ENCODE measurements around the gene LONP2. TPM values are rescaled to one million over a fixed set of nuclear protein-coding genes. Genes with fewer than 3 reads are reported as not detected.

The LONP2 gene
- total and polyA plus RNA-seq, 2 of the 13 experiments (the other 11 are each of a cell fraction or from before 2014, with no cell fraction given): 39.2 to 63.3 TPM

- no peaks in the 10 kb centered on the region; a peak in 1 of 5 replicates for H3K27me3 ChIP-seq (ENCODE audit: control insufficient read depth in 1 of 2, insufficient read depth in 2 of 2, low read length in 2 of 2)
- intact Hi-C loops (cut with micrococcal nuclease; ENCODE audit: unreplicated experiment) (loop anchor here (5.0 kb wide), 1 partner anchor 253 kb away; no protein-coding TSS in a partner anchor), in situ Hi-C loops (cut with HindIII; ENCODE audit: extremely low pct_ligation_motif_present, low pct_unique_long_range_greater_than_20kb) (no loop called here)
- no peaks in the 10 kb centered on the region for H3K36me3 ChIP-seq (replicated peaks in 1 of 2; ENCODE audit: control insufficient read depth in 1 of 2, insufficient read depth in 2 of 2, low read length in 2 of 2)
- no peak for TF ChIP-seq ZNF691 (CRISPR knock-in tag; IDR thresholded peaks at IDR 0.05; ENCODE audit: borderline replicate concordance, low read depth)
- peak; percentile 39; the same call in 1 of the 2 replicates for TF ChIP-seq CEBPB (IDR thresholded peaks at IDR 0.05; ENCODE audit: borderline replicate concordance, low read depth, low read length)
- TF ChIP-seq CEBPG (CRISPR knock-in tag; IDR thresholded peaks at IDR 0.05): 0 out of 2 replicates have a peak, but pooled peaks have one; percentile 5
- TF ChIP-seq THAP11 (CRISPR knock-in tag; IDR thresholded peaks at IDR 0.05): no peak
- no peak for TF ChIP-seq MXD4 (CRISPR knock-in tag; IDR thresholded peaks at IDR 0.05)
- ChIA-PET CTCF (ENCODE audit: low intra/inter-chr PET ratio, low total read pairs) (no interaction called here), POLR2A (interaction anchor here (1.4 to 3.4 kb wide), 2 partner anchors 11 to 15 kb away, joined by 4 to 20 read pairs; partner anchors contain the start of gene SIAH1)
- H3K4me3 ChIP-seq (replicated peaks in 1 of 3; ENCODE audit: insufficient read depth in 1 of 3, low read depth in 2 of 3, low read length in 3 of 3): no peak overlapping the region
- no TSS peak for BruUV-seq (replicated peaks)
- H3K4me2 ChIP-seq (ENCODE audit: low read depth, low read length): no peak overlapping the region
- no peak overlapping the region for H3K27ac ChIP-seq (ENCODE audit: extremely low read length, insufficient read depth, low read length)
- H3K9ac ChIP-seq (ENCODE audit: insufficient read depth, low read depth, low read length): no peak overlapping the region
- WGBS (ENCODE audit: low lambda C conversion rate): 88% methylated on average over 1 of the region's 1 CpG
- peaks cover 43% of the 10 kb centered on the region for H4K20me1 ChIP-seq (ENCODE audit: insufficient read depth, low read length)
- H3K4me1 ChIP-seq (ENCODE audit: insufficient read depth, low read length): peaks cover 52% of the 10 kb centered on the region
- FAIRE-seq: no peak
- no peaks in the 10 kb centered on the region for H3K9me3 ChIP-seq (ENCODE audit: low read length)
- no peak overlapping the region for H2AFZ ChIP-seq (ENCODE audit: low read length)
- no peak for DNase-seq (ENCODE audit: low spot score)
- ATAC-seq: no peak
- H3K79me2 ChIP-seq (ENCODE audit: insufficient read depth, low read length): peaks cover 98% of the 10 kb centered on the region
These were observed 125.7 kb downstream of the LONP2 start for GRCh38 chr16:48369765-48370164.

GRCh38 chr16:48370229-48370628 lies 126.1 kb downstream of the LONP2 start:
- H4K20me1 ChIP-seq (ENCODE audit: insufficient read depth, low read length): peaks cover 43% of the 10 kb centered on the region
- no peak overlapping the region for H3K27ac ChIP-seq (ENCODE audit: extremely low read length, insufficient read depth, low read length)
- H3K4me1 ChIP-seq (ENCODE audit: insufficient read depth, low read length): peaks cover 52% of the 10 kb centered on the region
- no peak overlapping the region for H3K4me3 ChIP-seq (replicated peaks in 1 of 3; ENCODE audit: insufficient read depth in 1 of 3, low read depth in 2 of 3, low read length in 3 of 3)
- DNase-seq (ENCODE audit: low spot score): no peak
- in situ Hi-C loops (cut with HindIII; ENCODE audit: extremely low pct_ligation_motif_present, low pct_unique_long_range_greater_than_20kb): no loop called here
- BruUV-seq (replicated peaks): no TSS peak
- no peaks in the 10 kb centered on the region; a peak in 1 of 5 replicates for H3K27me3 ChIP-seq (ENCODE audit: control insufficient read depth in 1 of 2, insufficient read depth in 2 of 2, low read length in 2 of 2)
- no peaks in the 10 kb centered on the region for H3K9me3 ChIP-seq (ENCODE audit: low read length)
- no peak for TF ChIP-seq ZFP91 (CRISPR knock-in tag; IDR thresholded peaks at IDR 0.05; ENCODE audit: borderline replicate concordance)
- no peak for TF ChIP-seq ISL2 (CRISPR knock-in tag; IDR thresholded peaks at IDR 0.05)
- no peak for TF ChIP-seq CEBPG (CRISPR knock-in tag; IDR thresholded peaks at IDR 0.05)
- no peak for TF ChIP-seq ZFP36L1 (CRISPR knock-in tag; IDR thresholded peaks at IDR 0.05)
- TF ChIP-seq POLR2AphosphoS2 (IDR thresholded peaks at IDR 0.05; ENCODE audit: low read depth, low read length): peak; percentile 21; the same call in 1 of the 2 replicates
- no peak for TF ChIP-seq CBX2 (IDR thresholded peaks at IDR 0.05; ENCODE audit: low read depth, low read length)
- no peak for TF ChIP-seq CBX2 (CRISPR knock-in tag; IDR thresholded peaks at IDR 0.05; ENCODE audit: low read depth)
- TF ChIP-seq ZKSCAN1 (IDR thresholded peaks at IDR 0.05; ENCODE audit: low read length): peak; percentile 67
- no peak for TF ChIP-seq ZNF33B (CRISPR knock-in tag; IDR thresholded peaks at IDR 0.05)
- no peak for TF ChIP-seq HHEX (CRISPR knock-in tag; IDR thresholded peaks at IDR 0.05)
- TF ChIP-seq TMF1 (CRISPR knock-in tag; IDR thresholded peaks at IDR 0.05; ENCODE audit: low read depth): no peak
- no peak for TF ChIP-seq NFYB (CRISPR knock-in tag; IDR thresholded peaks at IDR 0.05)
- ATAC-seq: no peak
- no peaks in the 10 kb centered on the region for H3K36me3 ChIP-seq (replicated peaks in 1 of 2; ENCODE audit: control insufficient read depth in 1 of 2, insufficient read depth in 2 of 2, low read length in 2 of 2)
- FAIRE-seq: no peak
- intact Hi-C loops (cut with micrococcal nuclease; ENCODE audit: unreplicated experiment): no loop called here
- no peak overlapping the region for H2AFZ ChIP-seq (ENCODE audit: low read length)
- ChIA-PET CTCF (ENCODE audit: low intra/inter-chr PET ratio, low total read pairs) (no interaction called here), POLR2A (interaction anchor here (1.4 to 3.4 kb wide), 2 partner anchors 11 to 15 kb away, joined by 4 to 20 read pairs; partner anchors contain the start of gene SIAH1)
- peaks cover 98% of the 10 kb centered on the region for H3K79me2 ChIP-seq (ENCODE audit: insufficient read depth, low read length)
- WGBS (ENCODE audit: low lambda C conversion rate): 97% methylated on average over 8 of the region's 8 CpGs
- no peak overlapping the region for H3K4me2 ChIP-seq (ENCODE audit: low read depth, low read length)
- H3K9ac ChIP-seq (ENCODE audit: insufficient read depth, low read depth, low read length): no peak overlapping the region
